Fibroblast of lung (primary cell): Measurements from ENCODE around the gene VMAC. TPM values are rescaled to one million over a fixed set of nuclear protein-coding genes. Genes with fewer than 3 reads are reported as not detected.

ENCODE experiments used
- DNase-seq, 2 donors: peaks; one replicate each; pipeline versions ENCODE4 v3.0.0 to v3.0.0-alpha.2; 2010; ENCODE audit warnings: low read depth in 2 of 2
- H2AFZ ChIP-seq: 2 replicates; pipeline ENCODE4 v1.5.1; 2012; ENCODE audit warnings: low read length, control low read depth, inconsistent platforms
- H3K27ac ChIP-seq: 2 replicates; pipeline ENCODE4 v1.5.1; 2011; ENCODE audit warnings: low read length, control low read depth; ENCODE audit not compliant: insufficient read depth
- H3K27me3 ChIP-seq: 2 replicates; pipeline ENCODE4 v1.5.1; 2011; ENCODE audit warnings: mild to moderate bottlenecking, low read length; ENCODE audit not compliant: control insufficient read depth, insufficient read depth
- H3K36me3 ChIP-seq: 2 replicates; pipeline ENCODE4 v1.5.1; 2011; ENCODE audit warnings: low read length; ENCODE audit not compliant: control insufficient read depth, insufficient read depth
- H3K4me1 ChIP-seq: 2 replicates; pipeline ENCODE4 v1.5.1; 2011; ENCODE audit warnings: low read length; ENCODE audit not compliant: control insufficient read depth, insufficient read depth; ENCODE audit errors: extremely low read depth
- H3K4me2 ChIP-seq: 2 replicates; pipeline ENCODE4 v1.5.1; 2011; ENCODE audit warnings: low read length, control low read depth; ENCODE audit not compliant: insufficient read depth; ENCODE audit errors: extremely low read depth
- H3K4me3 ChIP-seq, 4 experiments: fragments of 200-600 bp in 1 of 4; sonication (generic) in 1 of 4; replicated peaks in 1 of 4; 2 replicates each; pipeline ENCODE4 v1.5.1; 2011 to 2016; ENCODE audit warnings: low read length in 4 of 4, low read depth in 3 of 4, mild to moderate bottlenecking in 3 of 4, control low read depth in 2 of 4, inconsistent platforms in 1 of 4, mixed read lengths in 1 of 4; ENCODE audit not compliant: insufficient read depth in 1 of 4; ENCODE audit errors: control extremely low read depth in 1 of 4
- H3K79me2 ChIP-seq: 2 replicates; pipeline ENCODE4 v1.5.1; 2012; ENCODE audit warnings: mild to moderate bottlenecking, low read length, inconsistent platforms; ENCODE audit not compliant: control insufficient read depth, insufficient read depth
- H3K9ac ChIP-seq: 2 replicates; pipeline ENCODE4 v1.5.1; 2011; ENCODE audit warnings: mild to moderate bottlenecking, low read length, control low read depth; ENCODE audit not compliant: insufficient read depth
- H3K9me3 ChIP-seq: 2 replicates; pipeline ENCODE4 v1.5.1; 2012; ENCODE audit warnings: low read depth, low read length; ENCODE audit not compliant: control insufficient read depth, insufficient read depth
- H4K20me1 ChIP-seq: 2 replicates; pipeline ENCODE4 v1.5.1; 2011; ENCODE audit warnings: low read length; ENCODE audit not compliant: control insufficient read depth, insufficient read depth; ENCODE audit errors: extremely low read depth
- CTCF ChIP-seq, 2 donors: IDR thresholded peaks in 1 of 2; conservative IDR thresholded peaks in 1 of 2; 1 replicate in 1 of 2; 2 replicates in 1 of 2; pipeline ENCODE4 v1.5.1; 2011 to 2012; ENCODE audit warnings: low read length in 2 of 2, control low read depth in 1 of 2, inconsistent platforms in 1 of 2, low read depth in 1 of 2, mild to moderate bottlenecking in 1 of 2
- EZH2 ChIP-seq: IDR thresholded peaks from 2 replicates; pipeline ENCODE4 v1.5.1; 2012; ENCODE audit warnings: low read length, control low read depth, mild to moderate bottlenecking; ENCODE audit errors: missing control alignments
- polyA plus RNA-seq, 2 donors: library from polyadenylated mRNA; depleted of rRNA in 1 of 2; stranded (reverse) in 1 of 2; unstranded in 1 of 2; fragments of >200 nt; gene quantifications; 2 replicates each; pipeline ENCODE4 v1.2.1, GENCODE V29; 2011 to 2012; ENCODE audit warnings: missing spikeins in 1 of 2
- total RNA-seq: library from RNA; depleted of rRNA; stranded (reverse); fragments of >200 nt; gene quantifications from 2 replicates; pipeline ENCODE4 v1.2.1, GENCODE V29; 2014

Gene VMAC
- total and polyA plus RNA-seq, 2 donors (not counting 1 experiment from before 2014, with no cell fraction given), result 1.7 to 8.3 TPM

GRCh38 chr19:5954293-5954692, 49.6 kb downstream of the VMAC start:
- no peak overlapping the region for H2AFZ ChIP-seq
- peak overlapping the region in 2 of 4 experiments; percentile 3 to 27 for H3K4me3 ChIP-seq
- TF ChIP-seq EZH2, result no peak
- TF ChIP-seq CTCF (conservative IDR thresholded peaks at IDR 0.05 in 1 of 2, IDR thresholded peaks at IDR 0.05 in 1 of 2; ENCODE audit: low read depth in 1 of 2, low read length in 2 of 2), result no peak
- H3K27me3 ChIP-seq, result no peaks in the 10 kb centered on the region
- H3K27ac ChIP-seq, result peak overlapping the region; percentile 79
- H3K9me3 ChIP-seq, result no peaks in the 10 kb centered on the region
- peak overlapping the region; percentile 77 for H3K4me2 ChIP-seq
- peaks cover 76% of the 10 kb centered on the region for H3K79me2 ChIP-seq
- no peak overlapping the region for H3K9ac ChIP-seq
- DNase-seq, result peak in 1 of 2 donors; percentile 32
- H3K36me3 ChIP-seq, result peaks cover 4% of the 10 kb centered on the region
- no peaks in the 10 kb centered on the region for H4K20me1 ChIP-seq
- peaks cover 29% of the 10 kb centered on the region for H3K4me1 ChIP-seq

GRCh38 chr19:5955636-5955935, 50.9 kb downstream of the VMAC start:
- Histone ChIP-seq H3K79me2 (peaks cover 78% of the 10 kb centered on the region), H2AFZ (no peak overlapping the region), H3K36me3 (peaks cover 1% of the 10 kb centered on the region), H4K20me1 (peaks cover 1% of the 10 kb centered on the region), H3K4me2 (no peak overlapping the region), H3K27me3 (no peaks in the 10 kb centered on the region), H3K9me3 (no peaks in the 10 kb centered on the region), H3K4me3 (no peak overlapping the region), H3K4me1 (peaks cover 37% of the 10 kb centered on the region), H3K9ac (no peak overlapping the region), H3K27ac (no peak overlapping the region)
- DNase-seq, result peak; percentile 59 to 62
- no peak for TF ChIP-seq EZH2
- no peak for TF ChIP-seq CTCF (conservative IDR thresholded peaks at IDR 0.05 in 1 of 2, IDR thresholded peaks at IDR 0.05 in 1 of 2; ENCODE audit: low read depth in 1 of 2, low read length in 2 of 2)

GRCh38 chr19:5956323-5956722, 51.7 kb downstream of the VMAC start:
- Histone ChIP-seq H3K79me2 (peaks cover 80% of the 10 kb centered on the region), H3K4me3 (no peak overlapping the region), H4K20me1 (peaks cover 1% of the 10 kb centered on the region), H3K9me3 (no peaks in the 10 kb centered on the region), H3K9ac (no peak overlapping the region), H3K27me3 (no peaks in the 10 kb centered on the region), H3K27ac (no peak overlapping the region), H3K4me1 (peaks cover 40% of the 10 kb centered on the region), H2AFZ (no peak overlapping the region), H3K4me2 (no peak overlapping the region), H3K36me3 (peaks cover 1% of the 10 kb centered on the region)
- no peak for TF ChIP-seq EZH2
- no peak for TF ChIP-seq CTCF (conservative IDR thresholded peaks at IDR 0.05 in 1 of 2, IDR thresholded peaks at IDR 0.05 in 1 of 2; ENCODE audit: low read depth in 1 of 2, low read length in 2 of 2)
- DNase-seq, result no peak
